ENCODE measurements around the gene SRSF2. TPM values are rescaled to one million over a fixed set of nuclear protein-coding genes. Genes with fewer than 3 reads are reported as not detected.

SRSF2 gene
- polyA plus RNA-seq, 1 donor: 258 TPM

DNA sequence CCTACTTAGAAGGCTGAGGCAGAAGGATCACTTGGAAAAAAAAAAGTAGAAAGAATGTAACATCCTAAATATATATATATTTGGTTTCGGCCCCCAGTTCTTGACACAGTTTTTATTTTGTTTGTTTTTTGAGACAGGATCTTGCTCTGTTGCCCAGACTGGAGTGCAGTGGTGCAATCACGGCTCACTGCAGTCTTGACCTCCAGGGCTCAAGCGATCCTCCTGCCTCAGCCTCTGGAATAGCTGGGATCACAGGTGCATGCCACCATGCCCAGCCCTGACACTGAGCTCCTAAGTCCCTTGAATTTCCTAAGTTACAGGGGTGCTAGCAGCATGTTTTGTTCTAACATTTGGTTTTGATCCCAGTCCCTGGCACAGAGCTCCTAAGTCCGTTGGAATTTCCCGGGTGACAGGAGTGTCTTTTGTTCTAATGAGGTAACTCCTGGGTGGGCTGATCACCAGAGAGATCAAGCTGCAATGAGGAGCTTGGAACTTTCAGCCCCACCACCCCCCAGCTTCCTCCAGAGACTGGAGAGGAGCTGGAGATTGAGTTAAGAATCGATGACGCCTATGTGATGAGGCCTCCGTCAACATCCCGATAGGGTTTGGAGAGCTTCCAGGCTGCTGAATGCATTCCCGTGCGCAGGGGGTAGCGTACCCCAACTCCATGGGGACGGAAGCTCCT lies 46.4 kb downstream of the SRSF2 start:
- no peaks in the 10 kb centered on the region for H3K9me3 ChIP-seq (ENCODE audit: control insufficient read depth, low read depth, low read length)
- no peaks in the 10 kb centered on the region for H3K27me3 ChIP-seq (ENCODE audit: control insufficient read depth, insufficient read depth, low read length)
- no peak overlapping the region for H3K4me3 ChIP-seq (ENCODE audit: low read length)
- no CpG with 5 or more reads among the region's 13 CpGs for WGBS (ENCODE audit: insufficient coverage, low lambda C conversion rate)
- H3K4me1 ChIP-seq (ENCODE audit: control insufficient read depth, insufficient read depth, low read length): peaks cover 24% of the 10 kb centered on the region
- DNase-seq: no peak
- H3K27ac ChIP-seq (ENCODE audit: low read length): no peak overlapping the region
- no peaks in the 10 kb centered on the region for H3K36me3 ChIP-seq (ENCODE audit: control insufficient read depth, insufficient read depth, low read length)

- Histone ChIP-seq H3K4me3 (ENCODE audit: low read length) (no peak overlapping the region), H3K36me3 (ENCODE audit: control insufficient read depth, insufficient read depth, low read length) (no peaks in the 10 kb centered on the region), H3K4me1 (ENCODE audit: control insufficient read depth, insufficient read depth, low read length) (peaks cover 24% of the 10 kb centered on the region), H3K27me3 (ENCODE audit: control insufficient read depth, insufficient read depth, low read length) (no peaks in the 10 kb centered on the region), H3K9me3 (ENCODE audit: control insufficient read depth, low read depth, low read length) (no peaks in the 10 kb centered on the region), H3K27ac (ENCODE audit: low read length) (no peak overlapping the region)
- WGBS (ENCODE audit: insufficient coverage, low lambda C conversion rate): 100% methylated on average over 2 of the region's 11 CpGs
- DNase-seq: no peak
Measured at GRCh38 chr17:76689859-76690258, 47.3 kb downstream of the SRSF2 start.

DNA sequence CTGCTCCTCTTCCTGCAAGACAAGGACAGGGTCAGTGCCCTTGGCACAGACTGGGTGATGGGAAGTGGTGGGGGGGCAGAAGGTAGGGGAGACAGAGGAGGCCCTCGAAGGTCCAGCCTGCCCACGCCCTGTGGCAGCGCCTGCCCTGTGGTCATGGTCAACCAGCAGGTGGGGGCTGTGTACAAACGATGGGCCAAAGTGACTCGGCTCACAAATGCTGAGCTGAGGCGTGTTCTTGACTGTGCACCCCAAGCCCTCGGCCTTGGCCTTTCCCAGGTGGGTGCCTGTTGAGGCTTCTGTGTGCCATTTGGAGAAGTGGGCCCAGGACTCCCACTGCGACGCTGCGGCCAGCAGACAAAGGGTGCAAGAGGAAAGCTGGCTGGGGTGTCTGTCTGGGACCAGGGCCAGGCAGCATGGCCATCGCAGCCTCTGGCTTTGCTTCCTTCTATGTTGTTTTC lies 48.9 kb downstream of the SRSF2 start:
- no peak for DNase-seq
- Histone ChIP-seq H3K4me1 (ENCODE audit: control insufficient read depth, insufficient read depth, low read length) (peaks cover 24% of the 10 kb centered on the region), H3K27me3 (ENCODE audit: control insufficient read depth, insufficient read depth, low read length) (no peaks in the 10 kb centered on the region), H3K36me3 (ENCODE audit: control insufficient read depth, insufficient read depth, low read length) (peaks cover 4% of the 10 kb centered on the region), H3K9me3 (ENCODE audit: control insufficient read depth, low read depth, low read length) (no peaks in the 10 kb centered on the region), H3K27ac (ENCODE audit: low read length) (peak overlapping the region; percentile 55), H3K4me3 (ENCODE audit: low read length) (no peak overlapping the region)
- no CpG with 5 or more reads among the region's 11 CpGs for WGBS (ENCODE audit: insufficient coverage, low lambda C conversion rate)

- peak overlapping the region; percentile 55 for H3K27ac ChIP-seq (ENCODE audit: low read length)
- no peaks in the 10 kb centered on the region for H3K9me3 ChIP-seq (ENCODE audit: control insufficient read depth, low read depth, low read length)
- H3K36me3 ChIP-seq (ENCODE audit: control insufficient read depth, insufficient read depth, low read length): peaks cover 9% of the 10 kb centered on the region
- no peak overlapping the region for H3K4me3 ChIP-seq (ENCODE audit: low read length)
- no CpG with 5 or more reads among the region's 26 CpGs for WGBS (ENCODE audit: insufficient coverage, low lambda C conversion rate)
- H3K4me1 ChIP-seq (ENCODE audit: control insufficient read depth, insufficient read depth, low read length): peaks cover 24% of the 10 kb centered on the region
- H3K27me3 ChIP-seq (ENCODE audit: control insufficient read depth, insufficient read depth, low read length): no peaks in the 10 kb centered on the region
- no peak for DNase-seq
Measured at GRCh38 chr17:76687298-76688164, 49.6 kb downstream of the SRSF2 start.

GRCh38 chr17:76686538-76687297 lies 50.4 kb downstream of the SRSF2 start:
- Histone ChIP-seq H3K36me3 (ENCODE audit: control insufficient read depth, insufficient read depth, low read length) (peaks cover 13% of the 10 kb centered on the region), H3K9me3 (ENCODE audit: control insufficient read depth, low read depth, low read length) (no peaks in the 10 kb centered on the region), H3K27ac (ENCODE audit: low read length) (peak overlapping the region; percentile 12), H3K4me1 (ENCODE audit: control insufficient read depth, insufficient read depth, low read length) (peaks cover 24% of the 10 kb centered on the region), H3K4me3 (ENCODE audit: low read length) (no peak overlapping the region), H3K27me3 (ENCODE audit: control insufficient read depth, insufficient read depth, low read length) (no peaks in the 10 kb centered on the region)
- no CpG with 5 or more reads among the region's 15 CpGs for WGBS (ENCODE audit: insufficient coverage, low lambda C conversion rate)
- DNase-seq: peak; percentile 42 to 79

- no peaks in the 10 kb centered on the region for H3K9me3 ChIP-seq (ENCODE audit: control insufficient read depth, low read depth, low read length)
- no peak overlapping the region for H3K4me3 ChIP-seq (ENCODE audit: low read length)
- peaks cover 24% of the 10 kb centered on the region for H3K4me1 ChIP-seq (ENCODE audit: control insufficient read depth, insufficient read depth, low read length)
- no peak for DNase-seq
- no CpG with 5 or more reads among the region's 8 CpGs for WGBS (ENCODE audit: insufficient coverage, low lambda C conversion rate)
- H3K27me3 ChIP-seq (ENCODE audit: control insufficient read depth, insufficient read depth, low read length): no peaks in the 10 kb centered on the region
- H3K36me3 ChIP-seq (ENCODE audit: control insufficient read depth, insufficient read depth, low read length): peaks cover 13% of the 10 kb centered on the region
- H3K27ac ChIP-seq (ENCODE audit: low read length): no peak overlapping the region
Measured at GRCh38 chr17:76685846-76686245, 51.3 kb downstream of the SRSF2 start.

DNA sequence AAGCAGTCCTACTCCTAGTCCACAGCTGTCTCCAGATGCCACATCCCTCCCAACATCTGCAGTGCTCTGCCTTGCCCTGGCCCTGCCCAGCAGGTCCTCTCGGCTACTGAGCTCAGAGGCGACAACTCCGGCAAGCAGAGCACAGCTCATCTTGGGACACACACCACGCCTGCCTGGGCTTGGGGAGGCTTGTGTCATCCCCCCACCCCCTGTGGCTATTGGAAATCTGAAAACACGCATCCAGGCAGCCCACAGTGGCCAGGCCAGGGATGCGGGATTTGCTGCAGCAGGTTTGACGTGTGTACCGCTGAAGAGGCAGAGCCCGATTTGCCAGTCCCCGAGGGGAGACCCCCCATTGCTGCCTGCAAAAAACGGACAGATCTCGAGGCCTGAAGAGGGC lies 51.8 kb downstream of the SRSF2 start:
- no peaks in the 10 kb centered on the region for H3K27me3 ChIP-seq (ENCODE audit: control insufficient read depth, insufficient read depth, low read length)
- no peak overlapping the region for H3K27ac ChIP-seq (ENCODE audit: low read length)
- no CpG with 5 or more reads among the region's 12 CpGs for WGBS (ENCODE audit: insufficient coverage, low lambda C conversion rate)
- H3K9me3 ChIP-seq (ENCODE audit: control insufficient read depth, low read depth, low read length): no peaks in the 10 kb centered on the region
- H3K36me3 ChIP-seq (ENCODE audit: control insufficient read depth, insufficient read depth, low read length): peaks cover 13% of the 10 kb centered on the region
- H3K4me3 ChIP-seq (ENCODE audit: low read length): no peak overlapping the region
- peaks cover 24% of the 10 kb centered on the region for H3K4me1 ChIP-seq (ENCODE audit: control insufficient read depth, insufficient read depth, low read length)
- DNase-seq: no peak

DNA sequence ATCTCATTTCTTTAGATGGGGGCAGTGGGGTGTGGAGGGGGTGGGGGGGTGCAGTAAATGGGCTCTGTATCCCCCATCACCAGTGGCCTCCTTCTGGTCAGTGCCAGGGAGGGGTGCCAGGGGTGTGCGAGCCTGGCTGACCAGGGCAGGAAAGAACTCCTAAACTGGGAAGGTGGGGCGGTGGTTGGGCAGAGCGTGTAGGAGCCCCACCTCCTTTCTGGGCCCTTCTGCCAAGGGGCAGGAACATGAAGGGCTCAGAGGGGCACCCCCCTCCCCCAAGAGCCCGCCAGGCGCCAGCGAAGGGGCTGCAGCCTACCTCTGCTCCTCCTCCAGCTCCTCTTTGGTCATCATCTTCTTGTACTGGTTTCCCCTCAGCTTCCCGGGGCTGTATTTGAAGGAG lies 52.4 kb downstream of the SRSF2 start:
- no CpG with 5 or more reads among the region's 7 CpGs for WGBS (ENCODE audit: insufficient coverage, low lambda C conversion rate)
- Histone ChIP-seq H3K27ac (ENCODE audit: low read length) (no peak overlapping the region), H3K9me3 (ENCODE audit: control insufficient read depth, low read depth, low read length) (no peaks in the 10 kb centered on the region), H3K4me3 (ENCODE audit: low read length) (no peak overlapping the region), H3K27me3 (ENCODE audit: control insufficient read depth, insufficient read depth, low read length) (no peaks in the 10 kb centered on the region), H3K36me3 (ENCODE audit: control insufficient read depth, insufficient read depth, low read length) (peaks cover 13% of the 10 kb centered on the region), H3K4me1 (ENCODE audit: control insufficient read depth, insufficient read depth, low read length) (peaks cover 24% of the 10 kb centered on the region)
- DNase-seq: no peak

Measured in large intestine (tissue), 3 donors.